Progenitor cell of endocrine pancreas (in vitro differentiated cells): ENCODE measurements around the gene ANKRD39. TPM values are rescaled to one million over a fixed set of nuclear protein-coding genes. Genes with fewer than 3 reads are reported as not detected.
"Not testable (repeated sequence)": the region's sequence is repeated elsewhere in the genome, so short reads cannot be mapped to it uniquely, and the experiment has no call there.

Experiments used
- DNase-seq: peaks from one replicate; pipeline ENCODE4 v3.0.0; 2021; ENCODE audit warnings: low spot score; ENCODE audit not compliant: unreplicated experiment
- H3K27ac Mint-ChIP-seq: 2 replicates; pipeline ENCODE4 v1.8.0; 2021; ENCODE audit warnings: mild to moderate bottlenecking, moderate library complexity, mixed read lengths
- H3K27me3 Mint-ChIP-seq: 2 replicates; pipeline ENCODE4 v1.8.0; 2021; ENCODE audit warnings: mixed read lengths
- H3K36me3 Mint-ChIP-seq: 2 replicates; pipeline ENCODE4 v1.8.0; 2022; ENCODE audit warnings: mixed read lengths; ENCODE audit not compliant: insufficient read depth
- H3K4me1 Mint-ChIP-seq: 2 replicates; pipeline ENCODE4 v1.8.0; 2021; ENCODE audit warnings: low read depth, mixed read lengths
- H3K4me3 Mint-ChIP-seq: 2 replicates; pipeline ENCODE4 v1.8.0; 2021; ENCODE audit warnings: low read depth, mild to moderate bottlenecking, moderate library complexity, mixed read lengths
- H3K9me3 Mint-ChIP-seq: 2 replicates; pipeline ENCODE4 v1.8.0; 2021; ENCODE audit warnings: low read depth, mixed read lengths
- total RNA-seq: library from RNA; stranded (reverse); gene quantifications from 2 replicates; pipeline ENCODE4 v1.2.1, GENCODE V29; 2021
- TF ChIP-seq, protein P1 (sequence below): fragments of 200-600 bp; sonication (generic); IDR thresholded peaks from one replicate; pipeline ENCODE4 v1.5.0; 2021; ENCODE audit warnings: antibody characterized with exemption, mild to moderate bottlenecking; ENCODE audit not compliant: unreplicated experiment

The ANKRD39 gene
- total RNA-seq, 1 donor from 2014 or later = 16.1 TPM

DNA sequence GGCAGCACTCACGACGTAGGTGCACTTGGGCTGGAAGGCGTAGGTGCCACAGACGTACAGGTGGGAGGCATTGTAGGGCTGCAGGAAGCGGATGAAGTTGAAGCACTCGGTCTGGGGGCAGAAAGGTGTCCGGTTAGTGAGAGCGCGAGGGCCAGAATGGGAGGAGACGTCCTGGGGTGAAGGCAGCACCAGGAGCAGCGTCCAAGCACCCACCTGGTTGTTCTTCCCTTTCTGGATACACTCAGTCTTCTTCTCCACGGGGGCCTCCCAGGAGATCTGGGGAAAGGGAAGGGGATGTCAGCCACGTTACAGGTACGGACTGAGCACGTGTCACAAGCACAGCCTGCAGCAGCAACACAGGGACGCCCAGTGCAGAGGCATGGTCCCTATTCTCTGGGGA, 7.8 kb upstream of the ANKRD39 start:
- DNase-seq = no peak
- peak overlapping the region; percentile 37 for H3K4me3 Mint-ChIP-seq
- TF ChIP-seq, protein P1, sequence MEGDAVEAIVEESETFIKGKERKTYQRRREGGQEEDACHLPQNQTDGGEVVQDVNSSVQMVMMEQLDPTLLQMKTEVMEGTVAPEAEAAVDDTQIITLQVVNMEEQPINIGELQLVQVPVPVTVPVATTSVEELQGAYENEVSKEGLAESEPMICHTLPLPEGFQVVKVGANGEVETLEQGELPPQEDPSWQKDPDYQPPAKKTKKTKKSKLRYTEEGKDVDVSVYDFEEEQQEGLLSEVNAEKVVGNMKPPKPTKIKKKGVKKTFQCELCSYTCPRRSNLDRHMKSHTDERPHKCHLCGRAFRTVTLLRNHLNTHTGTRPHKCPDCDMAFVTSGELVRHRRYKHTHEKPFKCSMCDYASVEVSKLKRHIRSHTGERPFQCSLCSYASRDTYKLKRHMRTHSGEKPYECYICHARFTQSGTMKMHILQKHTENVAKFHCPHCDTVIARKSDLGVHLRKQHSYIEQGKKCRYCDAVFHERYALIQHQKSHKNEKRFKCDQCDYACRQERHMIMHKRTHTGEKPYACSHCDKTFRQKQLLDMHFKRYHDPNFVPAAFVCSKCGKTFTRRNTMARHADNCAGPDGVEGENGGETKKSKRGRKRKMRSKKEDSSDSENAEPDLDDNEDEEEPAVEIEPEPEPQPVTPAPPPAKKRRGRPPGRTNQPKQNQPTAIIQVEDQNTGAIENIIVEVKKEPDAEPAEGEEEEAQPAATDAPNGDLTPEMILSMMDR = no peak
- peaks cover 14% of the 10 kb centered on the region for H3K4me1 Mint-ChIP-seq
- no peaks in the 10 kb centered on the region for H3K27me3 Mint-ChIP-seq
- no peaks in the 10 kb centered on the region for H3K9me3 Mint-ChIP-seq
- peaks cover 13% of the 10 kb centered on the region for H3K36me3 Mint-ChIP-seq
- H3K27ac Mint-ChIP-seq = peak overlapping the region; percentile 59

DNA sequence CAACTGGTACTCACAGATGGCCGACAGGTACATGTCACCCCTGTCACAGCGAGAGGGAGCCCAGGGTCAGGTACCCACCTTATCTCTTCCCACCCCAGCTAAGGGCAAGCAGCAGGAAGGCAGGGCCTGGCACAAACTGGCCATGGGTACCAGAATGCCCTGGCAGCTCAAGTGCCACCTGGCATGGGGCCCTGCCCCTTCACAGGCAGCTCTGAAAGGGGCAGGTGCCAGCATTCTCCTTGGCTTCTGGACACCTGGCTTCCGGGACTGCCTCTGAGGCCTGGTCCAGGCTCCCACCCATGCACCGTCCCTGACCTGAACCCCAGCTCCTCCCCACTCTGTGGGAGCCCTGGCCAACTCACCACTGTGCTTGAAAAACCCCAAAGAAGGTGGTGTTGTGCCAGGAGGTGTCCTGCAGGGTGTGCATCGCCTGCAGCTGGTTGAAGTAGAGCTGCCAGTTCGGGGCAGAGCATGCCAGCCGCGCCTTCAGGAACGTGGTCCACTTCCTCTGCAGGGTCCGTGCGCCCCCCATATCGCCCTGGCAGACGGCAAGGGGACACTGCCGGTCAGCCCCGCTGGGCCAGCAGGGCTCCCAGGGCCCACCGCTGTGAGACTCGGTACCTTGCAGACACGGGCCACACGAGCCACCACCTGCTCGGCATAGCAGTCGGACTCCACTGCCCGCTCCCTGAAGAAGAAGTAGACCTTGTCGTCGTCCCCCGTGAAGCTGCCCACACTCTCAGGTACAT, 6.7 kb upstream of the ANKRD39 start:
- no peak overlapping the region for H3K27ac Mint-ChIP-seq
- peaks cover 12% of the 10 kb centered on the region for H3K4me1 Mint-ChIP-seq
- no peak for DNase-seq
- TF ChIP-seq, protein P1 = no peak
- no peaks in the 10 kb centered on the region for H3K9me3 Mint-ChIP-seq
- peaks cover 18% of the 10 kb centered on the region for H3K36me3 Mint-ChIP-seq
- H3K4me3 Mint-ChIP-seq = no peak overlapping the region
- H3K27me3 Mint-ChIP-seq = no peaks in the 10 kb centered on the region

DNA sequence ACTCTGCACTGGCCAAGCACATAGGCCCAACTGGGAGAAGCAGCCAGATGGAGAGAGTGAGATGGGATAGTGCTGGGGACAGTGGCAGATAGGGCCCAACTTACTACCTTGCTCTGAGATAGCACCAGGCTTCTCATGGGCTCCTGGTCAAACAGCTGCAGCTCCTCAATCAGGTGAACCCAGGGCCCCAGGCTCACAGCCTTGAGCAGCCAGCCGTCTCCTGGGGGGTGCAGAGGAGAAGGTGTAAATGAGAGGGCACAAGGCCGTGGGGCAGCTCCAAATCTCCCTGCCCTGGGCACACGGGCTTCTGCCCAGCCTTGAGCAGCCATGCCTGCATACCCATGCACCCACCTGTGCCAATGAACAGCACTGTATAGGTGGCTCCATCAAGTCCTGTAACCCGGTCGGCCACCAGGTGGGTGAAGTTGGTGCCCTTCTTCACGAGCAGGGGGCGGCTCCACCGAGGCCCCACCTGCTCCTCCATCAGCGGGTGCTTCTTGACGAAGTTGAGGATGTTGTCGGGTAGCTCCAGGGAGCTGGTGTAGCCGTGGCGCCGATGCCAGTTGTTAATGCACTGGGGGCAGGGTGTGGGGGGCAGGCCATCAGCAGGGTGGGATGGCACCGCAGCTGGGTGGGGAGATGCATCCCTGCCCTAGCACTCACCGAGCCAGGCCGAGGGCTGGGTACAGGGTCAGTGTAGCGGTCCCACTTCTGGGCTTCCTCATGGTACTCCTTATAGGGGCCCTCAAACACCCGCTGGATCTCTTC, 5.9 kb upstream of the ANKRD39 start:
- Mint-ChIP-seq H3K27ac (no peak overlapping the region), H3K4me1 (peaks cover 18% of the 10 kb centered on the region), H3K4me3 (no peak overlapping the region), H3K27me3 (no peaks in the 10 kb centered on the region), H3K36me3 (peaks cover 18% of the 10 kb centered on the region), H3K9me3 (no peaks in the 10 kb centered on the region)
- TF ChIP-seq, protein P1 = no peak
- no peak for DNase-seq

DNA sequence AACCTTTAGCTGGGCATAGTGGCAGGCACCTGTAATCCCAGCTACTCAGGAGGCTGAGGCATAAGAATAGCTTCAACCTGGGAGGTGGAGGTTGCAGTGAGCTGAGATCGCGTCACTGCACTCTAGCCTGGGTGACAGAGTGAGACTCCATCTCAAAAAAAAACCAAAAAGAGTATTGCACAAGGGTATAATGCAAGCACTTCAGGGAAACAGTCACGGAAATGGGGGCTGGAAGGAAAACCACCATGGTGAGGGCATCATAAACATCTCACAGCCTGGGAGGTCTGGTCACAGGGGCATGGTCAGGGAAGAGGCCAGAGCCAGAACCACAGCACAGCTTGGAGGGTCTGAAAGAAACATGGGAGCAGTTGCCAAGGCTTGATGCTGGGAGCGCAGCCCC, 5.2 kb upstream of the ANKRD39 start:
- H3K9me3 Mint-ChIP-seq, H3K27ac Mint-ChIP-seq, DNase-seq, H3K4me3 Mint-ChIP-seq, H3K27me3 Mint-ChIP-seq: not testable (repeated sequence)
- Mint-ChIP-seq H3K4me1 (peaks cover 19% of the 10 kb centered on the region), H3K36me3 (peaks cover 18% of the 10 kb centered on the region)

DNA sequence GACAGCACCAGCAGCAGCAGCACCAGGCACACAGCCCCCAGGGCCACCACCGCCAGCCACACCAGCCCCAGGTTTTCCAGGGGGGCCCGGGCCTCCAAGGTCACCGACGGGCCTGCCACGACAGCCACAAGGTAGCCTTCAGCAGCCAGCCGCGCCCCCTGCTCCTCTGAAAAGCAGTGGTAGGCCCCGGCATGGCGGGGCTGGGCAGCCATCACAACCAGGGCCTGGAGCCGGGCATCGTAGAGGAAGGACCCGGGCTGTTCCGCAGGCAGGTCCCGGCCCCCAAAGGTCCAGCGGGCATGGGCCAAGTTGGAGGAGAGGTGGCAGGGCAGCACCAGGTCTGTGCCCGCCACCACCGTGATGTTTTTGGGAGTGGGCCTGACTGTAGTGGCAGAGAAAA, 3.3 kb upstream of the ANKRD39 start:
- Mint-ChIP-seq H3K27me3 (no peaks in the 10 kb centered on the region), H3K36me3 (peaks cover 14% of the 10 kb centered on the region), H3K9me3 (no peaks in the 10 kb centered on the region), H3K4me1 (peaks cover 18% of the 10 kb centered on the region), H3K27ac (no peak overlapping the region), H3K4me3 (no peak overlapping the region)
- TF ChIP-seq, protein P1 = no peak
- no peak for DNase-seq
